Measurements from ENCODE around the gene FAM107B. TPM values are rescaled to one million over a fixed set of nuclear protein-coding genes. Genes with fewer than 3 reads are reported as not detected.

FAM107B gene
- total RNA-seq, 4 donors from 2014 or later, result 31.5 to 59.0 (median 39.3) TPM

DNA sequence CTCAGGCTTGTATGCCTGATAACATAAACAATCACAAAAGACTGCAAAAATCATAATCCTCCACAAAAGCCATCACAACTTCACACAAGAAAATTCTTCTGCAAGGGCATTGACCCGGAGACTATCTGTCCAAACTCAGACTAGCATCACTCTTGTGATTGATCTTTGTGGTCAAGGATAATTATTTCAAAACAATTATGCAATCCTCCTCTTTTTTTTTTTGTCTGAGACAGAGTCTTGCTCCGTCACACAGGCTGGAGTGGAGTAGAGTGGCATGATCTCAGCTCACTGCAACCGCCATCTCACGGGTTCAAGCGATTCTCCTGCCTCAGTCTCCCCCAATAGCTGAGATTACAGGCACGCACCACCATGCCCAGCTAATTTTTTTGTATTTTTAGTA lies 41.0 kb upstream of the FAM107B start:
- TF ChIP-seq, protein P1, sequence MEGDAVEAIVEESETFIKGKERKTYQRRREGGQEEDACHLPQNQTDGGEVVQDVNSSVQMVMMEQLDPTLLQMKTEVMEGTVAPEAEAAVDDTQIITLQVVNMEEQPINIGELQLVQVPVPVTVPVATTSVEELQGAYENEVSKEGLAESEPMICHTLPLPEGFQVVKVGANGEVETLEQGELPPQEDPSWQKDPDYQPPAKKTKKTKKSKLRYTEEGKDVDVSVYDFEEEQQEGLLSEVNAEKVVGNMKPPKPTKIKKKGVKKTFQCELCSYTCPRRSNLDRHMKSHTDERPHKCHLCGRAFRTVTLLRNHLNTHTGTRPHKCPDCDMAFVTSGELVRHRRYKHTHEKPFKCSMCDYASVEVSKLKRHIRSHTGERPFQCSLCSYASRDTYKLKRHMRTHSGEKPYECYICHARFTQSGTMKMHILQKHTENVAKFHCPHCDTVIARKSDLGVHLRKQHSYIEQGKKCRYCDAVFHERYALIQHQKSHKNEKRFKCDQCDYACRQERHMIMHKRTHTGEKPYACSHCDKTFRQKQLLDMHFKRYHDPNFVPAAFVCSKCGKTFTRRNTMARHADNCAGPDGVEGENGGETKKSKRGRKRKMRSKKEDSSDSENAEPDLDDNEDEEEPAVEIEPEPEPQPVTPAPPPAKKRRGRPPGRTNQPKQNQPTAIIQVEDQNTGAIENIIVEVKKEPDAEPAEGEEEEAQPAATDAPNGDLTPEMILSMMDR (IDR thresholded peaks at IDR 0.05; ENCODE audit: low read depth), result no peak

DNA sequence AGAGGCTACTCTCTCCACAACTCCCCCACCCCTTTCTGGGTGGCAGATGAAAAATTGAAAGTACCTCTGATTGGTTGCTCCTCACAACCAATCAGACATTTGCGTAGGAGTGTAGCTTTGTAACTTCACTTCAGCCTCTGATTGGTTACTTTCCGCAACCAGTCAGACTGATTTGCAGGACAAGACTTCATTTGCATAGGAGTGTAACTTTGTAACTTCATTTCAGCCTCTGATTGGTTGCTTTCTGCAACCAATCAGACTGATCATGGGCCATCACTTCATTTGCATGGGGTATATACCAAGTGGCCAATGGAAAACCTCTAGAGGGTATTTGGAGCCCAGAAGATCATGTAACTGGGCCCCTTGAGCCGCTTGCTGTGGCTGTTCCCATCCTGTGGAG lies 37.6 kb upstream of the FAM107B start:
- TF ChIP-seq, protein P1 (IDR thresholded peaks at IDR 0.05; ENCODE audit: low read depth), result no peak

GRCh38 chr10:14810969-14811953 lies 36.6 kb upstream of the FAM107B start:
- TF ChIP-seq, protein P1 (IDR thresholded peaks at IDR 0.05; ENCODE audit: low read depth), result no peak

- TF ChIP-seq, protein P1 (IDR thresholded peaks at IDR 0.05; ENCODE audit: low read depth), result no peak
Measured at GRCh38 chr10:14806318-14806717, 31.6 kb upstream of the FAM107B start.

DNA sequence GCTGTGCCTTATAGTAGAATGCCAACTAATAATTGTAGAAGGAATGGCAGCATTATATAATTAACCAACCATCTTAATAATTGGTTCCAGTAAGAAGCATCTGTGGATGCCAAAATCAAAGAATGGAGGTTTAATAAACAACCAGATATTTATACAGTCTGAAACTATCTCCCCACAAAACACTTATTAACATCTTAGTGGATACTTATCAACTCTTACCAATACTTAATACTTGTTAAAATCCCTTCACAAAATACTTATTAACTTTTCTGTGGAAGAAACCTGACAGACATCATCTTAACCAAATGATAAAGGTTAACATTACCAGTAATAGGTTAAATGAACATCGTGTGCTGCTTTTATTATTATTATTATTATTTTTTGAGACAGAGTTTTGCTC lies 29.1 kb upstream of the FAM107B start:
- TF ChIP-seq, protein P1 (IDR thresholded peaks at IDR 0.05; ENCODE audit: low read depth), result no peak

DNA sequence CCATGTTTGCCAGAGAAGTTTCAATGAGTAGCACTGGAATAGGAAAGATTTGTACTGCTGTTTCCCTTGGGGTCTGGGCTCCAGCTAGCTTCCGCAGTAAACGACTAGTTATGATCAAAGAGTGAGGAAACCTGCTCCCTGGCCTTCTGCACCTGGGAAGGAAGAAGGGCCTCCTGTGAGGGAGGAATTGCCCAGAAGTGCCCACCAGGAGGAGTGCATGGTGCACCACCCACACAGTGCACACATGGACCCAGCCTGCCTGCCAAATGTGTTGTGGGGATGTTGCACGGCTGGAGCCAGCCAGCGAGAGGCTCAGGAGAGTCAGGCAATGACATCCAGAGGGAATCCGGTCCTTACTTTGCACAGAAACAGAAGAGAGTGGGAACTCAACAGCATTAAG lies 27.0 kb upstream of the FAM107B start:
- TF ChIP-seq, protein P1 (IDR thresholded peaks at IDR 0.05; ENCODE audit: low read depth), result no peak

DNA sequence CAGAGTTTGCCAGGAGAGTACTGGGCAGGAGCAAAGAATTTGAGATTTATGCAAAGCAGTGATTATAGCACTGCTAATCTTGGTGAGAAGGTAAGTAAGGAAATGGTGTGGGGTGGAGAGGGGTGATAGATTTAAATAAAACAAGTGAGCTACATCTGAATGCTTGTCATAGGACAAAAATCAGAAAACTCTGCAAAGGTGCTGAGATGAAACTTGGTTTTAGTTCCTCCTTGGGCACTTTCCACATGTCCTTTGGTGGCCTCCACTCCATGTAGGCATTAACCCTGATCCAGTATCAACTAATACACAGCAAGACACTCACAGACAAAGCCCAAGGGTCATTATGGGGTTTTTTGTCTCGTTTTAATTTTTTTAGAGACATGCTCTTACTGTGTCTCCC lies 25.7 kb upstream of the FAM107B start:
- TF ChIP-seq, protein P1 (IDR thresholded peaks at IDR 0.05; ENCODE audit: low read depth), result no peak

Measured in subcutaneous adipose tissue (tissue), 4 donors.